Activated naive CD8-positive, alpha-beta T cell treated with anti-CD3 and anti-CD28 coated beads, Interleukin-2, amount 50 U/mL, for 24 hours (primary cell): ENCODE results near the gene CDK8.
A peak's percentile ranks its signal among the peaks of the same experiment; 100 is the strongest.
"Not testable (repeated sequence)": the region's sequence is repeated elsewhere in the genome, so short reads cannot be mapped to it uniquely, and the experiment has no call there.

Source experiments
- ATAC-seq: fragments of 150-1000 bp; cut with Tn5 transposase; one replicate; pipeline ENCODE4 v1.10.0; 2021
- DNase-seq: peaks from one replicate; pipeline ENCODE4 v3.0.0; 2021
- H3K27ac Mint-ChIP-seq: one replicate; pipeline ENCODE4 v1.8.0; 2021; ENCODE audit warnings: mild to moderate bottlenecking, mixed read lengths
- H3K27me3 Mint-ChIP-seq: one replicate; pipeline ENCODE4 v1.8.0; 2021; ENCODE audit warnings: mixed read lengths
- H3K36me3 Mint-ChIP-seq: one replicate; pipeline ENCODE4 v1.8.0; 2021; ENCODE audit warnings: low read depth, mixed read lengths
- H3K4me1 Mint-ChIP-seq: one replicate; pipeline ENCODE4 v1.8.0; 2021; ENCODE audit warnings: mixed read lengths
- H3K4me3 Mint-ChIP-seq: one replicate; pipeline ENCODE4 v1.8.0; 2021; ENCODE audit warnings: mild to moderate bottlenecking, moderate library complexity, mixed read lengths
- H3K9me3 Mint-ChIP-seq: one replicate; pipeline ENCODE4 v1.8.0; 2021; ENCODE audit warnings: mixed read lengths

CDK8 gene

DNA sequence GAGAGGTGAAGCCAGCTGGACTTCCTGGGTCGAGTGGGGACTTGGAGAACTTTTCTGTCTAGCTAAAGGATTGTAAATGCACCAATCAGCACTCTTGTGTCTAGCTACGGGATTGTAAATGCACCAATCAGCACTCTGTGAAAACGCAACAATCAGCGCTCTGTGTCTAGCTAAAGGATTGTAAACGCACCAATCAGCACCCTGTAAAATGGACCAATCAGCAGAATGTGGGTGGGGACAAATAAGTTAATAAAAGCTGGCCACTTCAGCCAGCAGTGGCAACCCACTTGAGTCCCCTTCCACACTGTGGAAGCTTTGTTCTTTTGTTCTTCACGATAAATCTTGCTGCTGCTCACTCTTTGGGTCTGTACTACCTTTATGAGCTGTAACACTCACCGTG is 58.1 kb downstream of the CDK8 start:
- not testable (repeated sequence) for ATAC-seq, DNase-seq, H3K9me3 Mint-ChIP-seq, H3K4me3 Mint-ChIP-seq, H3K27ac Mint-ChIP-seq, H3K27me3 Mint-ChIP-seq
- H3K36me3 Mint-ChIP-seq = peaks cover 15% of the 10 kb centered on the region
- H3K4me1 Mint-ChIP-seq = peaks cover 30% of the 10 kb centered on the region

- H3K4me1 Mint-ChIP-seq = peaks cover 25% of the 10 kb centered on the region
- not testable (repeated sequence) for ATAC-seq, H3K27me3 Mint-ChIP-seq, H3K4me3 Mint-ChIP-seq, H3K27ac Mint-ChIP-seq, H3K36me3 Mint-ChIP-seq, DNase-seq, H3K9me3 Mint-ChIP-seq
Observed at GRCh38 chr13:26316095-26316494, 62.2 kb downstream of the CDK8 start.

DNA sequence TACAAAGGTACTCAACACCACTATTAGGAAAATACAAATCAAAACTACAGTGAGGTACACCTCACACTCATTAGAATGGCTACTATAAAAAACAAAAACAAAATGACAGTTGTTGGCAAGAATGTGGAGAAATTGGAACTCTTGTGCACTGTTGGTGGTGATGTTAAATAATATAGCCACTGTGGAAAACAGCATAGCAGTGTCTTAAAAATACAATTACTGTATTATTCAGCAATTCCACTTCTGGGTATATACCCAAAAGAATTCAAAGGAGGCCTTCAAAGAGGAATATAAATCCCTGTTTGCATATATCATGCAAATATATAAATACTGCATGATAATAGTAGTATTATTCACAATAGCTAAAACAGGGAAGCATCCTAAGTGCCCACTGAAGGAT is 66.8 kb downstream of the CDK8 start:
- Mint-ChIP-seq H3K27ac (no peak overlapping the region), H3K4me3 (no peak overlapping the region), H3K27me3 (no peaks in the 10 kb centered on the region), H3K4me1 (peaks cover 43% of the 10 kb centered on the region), H3K9me3 (peaks cover 4% of the 10 kb centered on the region), H3K36me3 (no peaks in the 10 kb centered on the region)
- ATAC-seq (no peak), DNase-seq (no peak)

DNA sequence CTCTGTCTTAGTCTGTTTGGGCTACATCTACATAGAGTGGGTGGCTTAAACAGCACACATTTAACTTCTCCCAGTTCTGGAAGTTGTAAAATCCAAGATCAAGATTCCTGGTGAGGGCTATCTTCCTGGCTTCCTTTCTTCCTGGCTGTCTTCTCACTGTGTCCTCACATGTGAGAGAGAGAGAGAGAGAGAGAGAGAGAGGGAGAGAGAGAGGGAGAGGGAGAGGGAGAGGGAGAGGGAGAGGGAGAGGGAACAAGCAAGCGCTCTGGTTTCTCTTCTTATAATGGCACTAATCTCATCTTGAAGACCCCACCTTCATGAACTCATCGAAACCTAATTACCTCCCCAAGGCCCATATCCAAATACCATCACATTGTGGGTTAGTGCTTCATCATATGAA is 69.2 kb downstream of the CDK8 start:
- H3K27ac Mint-ChIP-seq = no peak overlapping the region
- DNase-seq = no peak
- no peak for ATAC-seq
- no peaks in the 10 kb centered on the region for H3K27me3 Mint-ChIP-seq
- H3K4me3 Mint-ChIP-seq = no peak overlapping the region
- H3K9me3 Mint-ChIP-seq = no peaks in the 10 kb centered on the region
- peaks cover 2% of the 10 kb centered on the region for H3K36me3 Mint-ChIP-seq
- peaks cover 50% of the 10 kb centered on the region for H3K4me1 Mint-ChIP-seq

- peaks cover 2% of the 10 kb centered on the region for H3K36me3 Mint-ChIP-seq
- H3K4me3 Mint-ChIP-seq = no peak overlapping the region
- no peak overlapping the region for H3K27ac Mint-ChIP-seq
- DNase-seq (no peak), ATAC-seq (no peak)
- no peaks in the 10 kb centered on the region for H3K27me3 Mint-ChIP-seq
- peaks cover 54% of the 10 kb centered on the region for H3K4me1 Mint-ChIP-seq
- peaks cover 3% of the 10 kb centered on the region for H3K9me3 Mint-ChIP-seq
Observed at GRCh38 chr13:26323764-26324163, 69.8 kb downstream of the CDK8 start.

DNA sequence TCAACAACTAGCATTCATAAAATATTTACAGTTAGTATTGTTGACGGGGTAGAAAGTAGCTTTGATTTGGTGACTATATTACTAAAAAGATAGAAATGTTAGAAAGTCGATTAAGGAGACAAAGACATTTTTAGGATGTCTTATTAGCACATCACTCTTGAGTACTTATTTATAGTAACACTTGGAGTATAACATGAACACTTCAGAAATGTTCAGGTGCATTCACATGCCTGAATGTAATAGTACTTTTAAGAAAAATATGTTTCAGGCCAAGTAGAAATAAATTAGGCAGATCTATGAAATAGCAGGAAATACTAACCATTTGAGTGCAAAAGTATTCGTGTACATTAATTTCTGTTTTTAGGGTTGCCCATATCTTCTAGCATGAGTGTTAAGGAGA is 70.4 kb downstream of the CDK8 start:
- Mint-ChIP-seq H3K36me3 (peaks cover 2% of the 10 kb centered on the region), H3K4me1 (peaks cover 56% of the 10 kb centered on the region), H3K27me3 (no peaks in the 10 kb centered on the region), H3K4me3 (no peak overlapping the region), H3K9me3 (peaks cover 7% of the 10 kb centered on the region), H3K27ac (no peak overlapping the region)
- ATAC-seq = no peak
- no peak for DNase-seq

- H3K4me1 Mint-ChIP-seq = peaks cover 56% of the 10 kb centered on the region
- DNase-seq = no peak
- H3K36me3 Mint-ChIP-seq = peaks cover 3% of the 10 kb centered on the region
- no peak overlapping the region for H3K4me3 Mint-ChIP-seq
- H3K9me3 Mint-ChIP-seq = peaks cover 7% of the 10 kb centered on the region
- no peaks in the 10 kb centered on the region for H3K27me3 Mint-ChIP-seq
- no peak for ATAC-seq
- H3K27ac Mint-ChIP-seq = no peak overlapping the region
Observed at GRCh38 chr13:26324867-26325266, 70.9 kb downstream of the CDK8 start.

DNA sequence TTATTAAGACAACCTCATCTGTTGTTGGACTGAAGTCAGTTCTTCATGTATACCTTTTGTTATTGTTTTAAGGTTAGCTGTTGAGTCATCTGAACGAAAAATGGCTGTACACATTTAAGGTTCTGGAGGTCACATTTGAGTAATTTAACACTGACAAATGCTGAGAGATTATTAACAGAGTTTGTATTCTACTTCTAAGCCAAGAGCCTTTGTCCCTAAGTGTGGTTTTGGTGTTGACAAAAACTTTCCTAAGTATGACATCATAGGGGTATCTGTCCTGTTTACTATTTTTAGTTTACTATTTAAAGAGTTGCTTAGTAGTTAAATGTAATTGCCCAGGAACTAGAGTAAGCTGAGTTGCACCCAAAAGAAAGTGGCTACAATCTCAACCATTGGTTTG is 71.9 kb downstream of the CDK8 start:
- Mint-ChIP-seq H3K27ac (peak overlapping the region; percentile 33), H3K4me1 (peaks cover 59% of the 10 kb centered on the region), H3K36me3 (peaks cover 4% of the 10 kb centered on the region)

GRCh38 chr13:26326562-26326961 is 72.6 kb downstream of the CDK8 start:
- ATAC-seq = no peak
- Mint-ChIP-seq H3K9me3 (peaks cover 7% of the 10 kb centered on the region), H3K4me3 (no peak overlapping the region), H3K36me3 (peaks cover 4% of the 10 kb centered on the region), H3K4me1 (peaks cover 63% of the 10 kb centered on the region), H3K27ac (no peak overlapping the region), H3K27me3 (no peaks in the 10 kb centered on the region)
- DNase-seq = no peak

More for the DNA sequence above, 71.9 kb downstream of the CDK8 start:
- peaks cover 7% of the 10 kb centered on the region for H3K9me3 Mint-ChIP-seq
- ATAC-seq = peak; percentile 46
- H3K4me3 Mint-ChIP-seq = no peak overlapping the region
- H3K27me3 Mint-ChIP-seq = no peaks in the 10 kb centered on the region
- no peak for DNase-seq

DNA sequence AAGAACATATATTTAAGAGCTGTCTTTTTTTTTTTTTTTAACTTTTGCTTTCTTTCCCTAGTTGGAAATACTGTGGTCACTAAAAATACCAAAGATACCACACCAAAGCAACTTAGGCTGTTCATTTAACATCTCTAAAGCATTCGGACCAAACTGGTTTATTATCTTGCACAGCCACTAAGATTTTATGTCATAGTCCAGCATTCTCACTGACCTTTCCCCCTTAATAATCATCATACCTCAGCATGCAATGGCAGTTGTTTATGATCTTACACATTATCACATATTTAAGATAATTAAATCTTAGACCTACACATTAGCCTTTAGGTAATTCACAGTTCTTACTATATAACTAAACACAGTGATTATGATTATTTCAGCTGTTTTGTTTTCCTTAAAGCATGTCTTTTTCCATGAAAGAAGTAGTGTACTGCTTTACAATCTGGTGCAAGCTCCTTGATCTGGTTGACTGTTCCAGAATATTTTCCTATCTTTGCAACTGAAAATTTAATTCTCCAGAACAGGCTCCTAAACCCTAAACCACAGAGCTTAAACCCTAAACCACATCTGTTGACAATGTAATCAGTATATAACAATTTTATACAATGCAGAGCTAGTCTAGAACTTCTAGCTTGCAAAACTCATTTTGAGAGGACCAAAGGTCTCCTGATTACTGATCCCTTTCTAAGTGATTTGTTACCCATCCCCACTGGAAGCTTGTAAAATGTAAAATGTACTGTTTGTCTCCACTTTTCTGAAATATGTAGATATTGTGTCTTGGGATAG is 74.2 kb downstream of the CDK8 start:
- H3K4me3 Mint-ChIP-seq = no peak overlapping the region
- H3K9me3 Mint-ChIP-seq = peaks cover 7% of the 10 kb centered on the region
- DNase-seq = no peak
- no peak overlapping the region for H3K27ac Mint-ChIP-seq
- no peaks in the 10 kb centered on the region for H3K27me3 Mint-ChIP-seq
- peaks cover 6% of the 10 kb centered on the region for H3K36me3 Mint-ChIP-seq
- no peak for ATAC-seq
- H3K4me1 Mint-ChIP-seq = peaks cover 61% of the 10 kb centered on the region

DNA sequence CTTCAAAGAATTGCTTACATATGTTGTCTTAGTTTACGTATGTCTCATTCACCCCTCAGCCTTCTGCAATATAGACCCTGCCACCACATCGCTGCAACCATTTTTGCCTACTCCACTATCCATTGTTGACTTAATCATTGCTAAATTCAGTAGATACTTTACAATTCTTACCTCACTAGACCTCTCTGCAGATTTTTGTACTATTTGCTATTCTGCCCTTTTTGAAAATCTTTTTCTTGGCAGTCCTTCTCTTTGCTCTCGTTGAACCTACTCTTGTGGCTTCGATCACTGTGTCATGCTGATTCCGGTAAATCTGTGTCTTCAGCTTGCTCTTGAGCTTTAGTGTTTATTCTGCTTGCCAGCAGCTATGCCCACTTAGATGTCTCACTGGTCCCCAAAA is 81.2 kb downstream of the CDK8 start:
- Mint-ChIP-seq H3K4me3 (no peak overlapping the region), H3K27me3 (no peaks in the 10 kb centered on the region), H3K4me1 (peaks cover 23% of the 10 kb centered on the region), H3K9me3 (no peaks in the 10 kb centered on the region), H3K36me3 (peaks cover 2% of the 10 kb centered on the region), H3K27ac (no peak overlapping the region)
- DNase-seq = no peak
- ATAC-seq = no peak

DNA sequence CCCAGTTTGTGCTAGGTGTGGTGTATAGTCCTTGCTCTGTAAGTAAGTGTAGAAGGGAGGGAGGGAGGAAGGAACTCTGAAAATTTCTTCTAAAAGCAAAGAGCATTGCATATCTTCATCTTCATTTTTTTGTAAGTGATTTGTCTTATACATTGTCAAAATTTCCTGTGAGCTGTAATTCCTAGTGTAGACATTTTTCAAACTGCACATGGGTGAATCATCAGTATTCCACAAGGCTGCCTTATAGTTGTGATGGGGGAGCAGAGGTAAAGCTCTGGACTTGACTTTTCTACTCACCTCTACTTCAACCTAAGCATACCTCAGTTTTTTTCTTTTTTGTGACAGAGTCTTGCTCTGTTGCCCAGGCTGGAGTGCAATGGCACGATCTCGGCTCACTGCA is 86.9 kb downstream of the CDK8 start:
- Mint-ChIP-seq H3K27ac (no peak overlapping the region), H3K9me3 (no peaks in the 10 kb centered on the region), H3K36me3 (peaks cover 2% of the 10 kb centered on the region), H3K27me3 (no peaks in the 10 kb centered on the region), H3K4me3 (no peak overlapping the region), H3K4me1 (peaks cover 2% of the 10 kb centered on the region)
- DNase-seq (no peak), ATAC-seq (no peak)

GRCh38 chr13:26342898-26343297 is 89.0 kb downstream of the CDK8 start:
- H3K27ac Mint-ChIP-seq = no peak overlapping the region
- H3K4me1 Mint-ChIP-seq = peaks cover 2% of the 10 kb centered on the region
- H3K9me3 Mint-ChIP-seq = no peaks in the 10 kb centered on the region
- peaks cover 2% of the 10 kb centered on the region for H3K36me3 Mint-ChIP-seq
- DNase-seq (no peak), ATAC-seq (no peak)
- H3K27me3 Mint-ChIP-seq = no peaks in the 10 kb centered on the region
- no peak overlapping the region for H3K4me3 Mint-ChIP-seq

GRCh38 chr13:26343816-26344215 is 89.9 kb downstream of the CDK8 start:
- Mint-ChIP-seq H3K36me3 (peaks cover 3% of the 10 kb centered on the region), H3K4me3 (no peak overlapping the region), H3K4me1 (peaks cover 2% of the 10 kb centered on the region), H3K9me3 (no peaks in the 10 kb centered on the region), H3K27me3 (no peaks in the 10 kb centered on the region), H3K27ac (no peak overlapping the region)
- no peak for DNase-seq
- ATAC-seq = no peak

DNA sequence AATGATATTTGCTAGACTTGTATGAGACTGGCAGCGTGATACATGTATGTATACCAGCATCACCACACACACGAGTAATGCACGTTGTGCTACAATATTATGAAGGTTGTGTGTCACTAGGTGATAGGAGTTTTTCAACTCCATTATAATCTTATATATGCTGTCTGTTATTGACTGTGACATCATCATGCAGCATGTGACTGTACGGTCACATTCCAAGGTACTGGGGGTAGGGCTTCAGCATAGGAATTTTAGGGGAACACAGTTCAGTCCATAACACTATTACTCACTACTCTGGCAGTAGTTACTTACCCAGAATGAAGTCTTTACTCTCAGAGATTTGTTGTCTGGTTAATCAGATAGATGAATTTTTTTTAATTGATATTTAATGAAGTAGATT is 91.1 kb downstream of the CDK8 start:
- peaks cover 2% of the 10 kb centered on the region for H3K4me1 Mint-ChIP-seq
- no peaks in the 10 kb centered on the region for H3K27me3 Mint-ChIP-seq
- no peaks in the 10 kb centered on the region for H3K9me3 Mint-ChIP-seq
- H3K36me3 Mint-ChIP-seq = peaks cover 8% of the 10 kb centered on the region
- H3K4me3 Mint-ChIP-seq = no peak overlapping the region
- ATAC-seq (no peak), DNase-seq (no peak)
- no peak overlapping the region for H3K27ac Mint-ChIP-seq

GRCh38 chr13:26348966-26349365 is 95.0 kb downstream of the CDK8 start:
- no peaks in the 10 kb centered on the region for H3K27me3 Mint-ChIP-seq
- no peaks in the 10 kb centered on the region for H3K9me3 Mint-ChIP-seq
- DNase-seq = no peak
- no peak overlapping the region for H3K27ac Mint-ChIP-seq
- peaks cover under 1% of the 10 kb centered on the region for H3K4me1 Mint-ChIP-seq
- ATAC-seq = no peak
- H3K36me3 Mint-ChIP-seq = peaks cover 13% of the 10 kb centered on the region
- no peak overlapping the region for H3K4me3 Mint-ChIP-seq
